Kidney glomerular epithelial cell (primary cell): ENCODE results near the gene SV2C.

Source experiments
- DNase-seq: peaks from one replicate; lab custom pipeline; 2025; lab: John Stamatoyannopoulos, UW

Gene SV2C

DNA sequence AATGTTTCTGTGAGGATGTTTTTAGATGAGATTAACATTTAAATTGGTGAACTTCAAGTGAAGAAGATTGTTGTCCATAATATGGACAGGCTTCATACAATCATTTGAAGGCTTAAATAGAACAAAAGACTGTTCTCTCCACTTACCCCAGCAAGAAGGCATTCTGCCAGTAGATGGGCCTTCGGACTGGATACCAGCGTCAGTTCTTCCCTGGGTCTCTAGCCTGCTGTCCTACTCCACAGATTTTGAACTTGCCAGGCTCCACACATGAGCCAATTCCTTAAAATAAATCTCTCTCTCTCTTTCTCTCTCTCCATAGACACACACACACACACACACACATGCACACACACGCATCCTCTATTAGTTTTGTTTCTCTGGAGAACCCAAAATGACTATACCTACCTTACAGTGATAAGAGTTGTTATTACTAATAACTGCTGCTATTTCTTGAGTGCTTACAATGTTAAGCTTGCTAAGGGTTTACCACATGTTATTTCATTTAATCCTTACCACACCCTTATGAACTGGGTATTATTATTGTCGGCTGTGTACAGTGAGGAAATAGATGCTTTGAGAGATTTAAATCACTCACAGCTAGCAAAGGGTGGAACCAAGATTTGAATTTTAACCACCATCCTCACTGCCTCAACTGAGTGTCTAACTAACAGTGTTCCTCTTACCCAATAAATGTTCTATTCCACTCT lies 300.1 kb downstream of the SV2C start:
- no peak for DNase-seq

DNA sequence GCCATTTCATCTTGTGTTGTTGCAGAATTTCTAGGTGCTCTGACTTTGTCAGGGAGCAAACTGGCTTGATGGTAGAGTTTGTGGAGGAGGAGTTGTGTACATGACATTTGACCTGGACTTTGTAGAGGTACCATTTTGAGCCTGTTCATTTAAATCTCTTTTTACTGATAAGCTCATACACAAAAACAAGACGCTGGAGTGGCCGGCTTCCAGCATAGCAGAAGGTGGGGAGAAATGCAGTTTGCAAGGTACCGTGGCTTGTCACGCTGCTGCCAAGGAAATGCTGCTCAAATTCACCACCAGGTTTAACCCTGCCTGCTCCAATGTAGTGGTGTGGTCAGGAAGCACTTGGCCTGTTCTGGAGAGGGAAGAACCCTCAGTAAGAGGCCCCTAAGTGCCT lies 301.0 kb downstream of the SV2C start:
- DNase-seq, result no peak

DNA sequence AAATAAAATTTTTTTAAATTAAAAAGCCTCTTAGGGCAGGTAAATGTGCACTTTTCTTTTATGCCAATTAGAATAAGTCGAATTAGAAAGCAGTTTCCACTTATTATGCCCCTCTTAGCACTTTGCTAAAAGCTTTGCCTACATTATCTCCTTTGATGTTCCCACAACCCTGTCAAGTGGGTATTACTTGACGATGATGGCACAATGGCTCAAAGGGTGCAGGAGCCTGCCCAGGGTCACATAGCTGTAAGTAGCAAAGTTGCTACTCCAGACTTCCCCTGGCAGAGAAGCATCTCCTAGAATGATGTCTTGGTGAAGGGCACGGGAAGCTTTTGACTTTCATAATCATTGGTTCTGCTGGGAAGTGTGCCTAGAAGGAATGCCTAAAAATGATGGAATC lies 301.5 kb downstream of the SV2C start:
- DNase-seq, result no peak

DNA sequence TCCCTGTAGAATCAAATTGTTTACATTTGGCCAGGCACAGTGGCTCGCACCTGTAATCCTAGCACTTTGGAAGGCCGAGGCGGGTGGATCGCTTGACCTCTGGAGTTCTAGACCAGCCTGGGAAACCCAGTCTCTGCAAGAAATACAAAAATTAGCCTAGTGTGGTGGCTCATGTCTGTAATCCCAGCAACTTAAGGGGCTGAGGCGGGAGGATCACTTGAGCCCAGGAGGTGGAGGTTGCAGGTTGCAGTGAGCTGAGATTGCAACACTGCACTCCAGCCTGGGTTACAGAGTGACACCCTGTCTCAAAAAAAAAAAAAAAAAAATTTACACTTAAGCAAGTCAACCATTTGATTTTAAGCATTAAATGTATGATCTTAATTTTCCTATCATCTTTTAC lies 302.4 kb downstream of the SV2C start:
- no peak for DNase-seq

DNA sequence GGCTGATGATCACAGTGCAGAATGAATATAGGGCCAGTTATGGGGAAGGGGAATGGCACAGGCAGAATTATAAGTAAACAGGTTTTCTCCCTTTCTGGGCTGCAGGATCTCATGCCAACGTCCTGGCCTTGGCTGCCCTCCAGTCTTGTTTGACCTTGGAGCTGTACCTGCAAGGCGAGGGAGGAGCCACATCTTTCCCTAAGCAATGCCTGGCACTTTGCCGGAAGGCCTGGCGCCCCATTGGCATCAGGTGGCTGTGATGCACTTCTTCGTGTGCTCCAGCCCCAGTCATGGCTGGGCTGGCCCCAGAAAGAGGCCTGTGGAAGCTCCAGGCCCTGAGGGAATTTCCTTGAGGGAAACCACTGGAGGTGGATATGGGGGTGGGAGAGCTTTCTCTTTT lies 303.2 kb downstream of the SV2C start:
- DNase-seq, result no peak

DNA sequence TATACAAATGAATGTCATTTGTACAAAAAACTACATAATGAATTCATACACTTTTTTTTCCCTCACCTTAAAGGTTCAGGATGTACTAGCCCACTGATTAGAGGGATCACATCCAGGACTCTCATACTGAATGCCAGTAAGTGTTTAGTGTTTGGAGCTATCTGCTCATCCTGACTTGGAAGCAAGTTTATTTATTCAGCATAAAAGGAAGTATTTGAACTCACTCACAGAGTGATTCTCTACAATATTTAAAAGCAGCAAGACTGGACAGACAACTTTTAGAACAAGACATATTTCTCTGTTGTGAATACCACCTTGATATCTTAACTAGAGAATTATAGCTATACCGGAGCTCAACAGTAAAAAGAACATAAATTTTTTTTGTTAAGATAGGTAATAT lies 305.1 kb downstream of the SV2C start:
- no peak for DNase-seq

DNA sequence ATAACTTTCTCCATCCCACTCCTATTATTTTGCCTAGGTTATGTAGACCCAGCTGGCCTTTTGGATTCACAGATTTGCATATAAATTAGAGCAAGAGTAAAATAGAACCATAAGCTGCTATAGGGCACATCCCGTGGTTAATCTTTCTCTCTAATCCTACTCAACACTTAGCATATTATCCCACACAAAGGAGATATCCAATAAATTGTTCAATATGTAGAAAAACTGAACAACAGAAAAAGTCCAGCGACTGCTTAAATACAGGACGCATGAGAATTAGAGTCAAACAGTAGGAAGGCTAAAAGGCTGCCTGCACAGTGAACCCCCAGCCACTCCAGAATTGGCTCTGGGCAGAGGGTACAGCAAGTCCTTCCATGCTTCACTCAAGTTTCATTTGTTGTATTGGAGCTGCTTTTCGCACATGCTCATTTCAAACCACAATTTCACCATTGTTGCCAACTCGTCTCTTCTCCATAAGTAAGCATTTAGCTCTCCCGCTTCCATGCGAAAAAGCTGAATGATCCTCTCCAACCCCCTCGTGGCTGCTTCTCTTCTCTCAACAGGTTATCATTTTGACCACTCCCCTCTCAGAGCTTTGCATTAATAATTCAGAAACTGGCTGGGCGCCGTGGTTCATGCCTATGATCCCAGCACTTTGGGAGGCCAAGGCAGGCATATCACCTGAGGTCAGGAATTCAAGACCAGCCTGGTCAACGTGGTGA lies 305.8 kb downstream of the SV2C start:
- DNase-seq, result no peak

DNA sequence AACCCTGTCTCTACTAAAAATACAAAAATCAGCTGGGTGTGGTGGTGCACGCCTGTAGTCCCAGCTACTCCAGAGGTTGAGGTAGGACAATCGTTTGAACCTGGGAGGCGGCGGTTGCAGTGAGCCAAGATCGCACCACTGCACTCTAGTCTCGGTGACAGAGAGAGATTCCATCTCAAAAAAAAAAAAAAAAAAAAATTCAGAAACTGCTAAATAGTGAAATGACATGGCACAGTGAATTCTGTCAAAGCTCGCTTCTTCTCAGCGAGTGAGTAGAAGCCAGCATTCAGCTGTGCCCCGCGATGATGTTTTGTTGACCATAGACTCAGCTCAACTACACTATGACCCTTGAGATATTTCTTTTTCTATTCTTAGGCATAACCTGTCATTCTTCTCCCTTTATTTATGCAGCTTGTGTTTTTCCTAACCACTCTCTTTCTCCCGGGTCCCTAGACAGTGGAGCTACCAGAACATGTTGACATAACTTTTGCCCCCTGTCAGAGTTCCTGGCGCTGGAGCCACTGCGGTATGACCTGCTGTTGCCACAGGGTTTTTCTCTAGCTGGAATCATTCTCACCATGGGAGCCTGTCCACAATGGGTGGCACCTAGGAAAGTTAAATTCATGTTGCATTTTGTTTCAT lies 306.5 kb downstream of the SV2C start:
- DNase-seq, result no peak

DNA sequence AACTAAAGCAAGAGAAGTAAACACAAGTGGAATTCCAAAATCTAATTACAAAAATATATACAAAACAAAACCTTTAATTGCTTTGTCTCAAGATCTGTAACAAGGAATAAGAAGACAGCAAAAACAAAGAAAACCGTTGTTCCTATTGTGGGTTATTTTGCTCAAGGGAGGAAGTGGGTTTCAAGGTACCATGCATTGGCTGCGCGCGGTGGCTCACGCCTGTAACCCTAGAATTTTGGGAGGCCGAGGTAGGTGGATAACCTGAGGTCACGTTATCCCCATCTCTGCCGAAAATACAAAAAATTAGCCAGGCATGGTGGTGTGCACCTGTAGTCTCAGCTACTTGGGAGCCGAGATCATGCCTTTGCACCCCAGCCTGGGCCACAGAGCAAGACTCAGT lies 307.8 kb downstream of the SV2C start:
- no peak for DNase-seq

DNA sequence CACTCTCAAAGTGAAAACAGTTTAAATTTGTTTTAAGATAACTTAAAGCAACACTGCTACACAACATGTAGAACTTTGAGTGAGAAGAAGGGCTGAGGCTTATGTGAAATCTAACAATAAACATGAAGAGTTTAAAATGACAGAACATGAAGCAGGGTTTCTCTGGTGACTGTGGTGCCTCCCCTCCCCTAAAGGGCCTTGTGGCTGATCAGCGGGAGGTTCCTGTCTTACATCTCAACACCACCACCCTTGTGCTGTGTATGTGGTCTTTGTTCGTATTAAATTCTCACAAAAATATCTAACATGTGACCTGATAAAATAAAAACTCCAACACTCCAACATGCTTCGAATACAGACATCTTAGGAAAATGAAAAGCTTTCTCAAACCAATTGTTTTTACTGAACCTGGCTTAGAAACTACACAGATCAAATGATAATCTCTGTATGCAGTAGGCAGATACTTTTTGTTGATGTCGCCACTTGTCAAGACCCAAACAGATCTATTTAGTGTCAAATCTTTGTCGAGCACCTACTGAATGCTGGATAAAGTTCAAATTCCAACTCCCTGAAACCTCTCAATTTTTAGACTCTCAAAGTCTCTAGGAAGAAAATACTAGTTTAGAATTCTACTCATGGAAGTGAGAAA lies 310.0 kb downstream of the SV2C start:
- DNase-seq, result no peak

DNA sequence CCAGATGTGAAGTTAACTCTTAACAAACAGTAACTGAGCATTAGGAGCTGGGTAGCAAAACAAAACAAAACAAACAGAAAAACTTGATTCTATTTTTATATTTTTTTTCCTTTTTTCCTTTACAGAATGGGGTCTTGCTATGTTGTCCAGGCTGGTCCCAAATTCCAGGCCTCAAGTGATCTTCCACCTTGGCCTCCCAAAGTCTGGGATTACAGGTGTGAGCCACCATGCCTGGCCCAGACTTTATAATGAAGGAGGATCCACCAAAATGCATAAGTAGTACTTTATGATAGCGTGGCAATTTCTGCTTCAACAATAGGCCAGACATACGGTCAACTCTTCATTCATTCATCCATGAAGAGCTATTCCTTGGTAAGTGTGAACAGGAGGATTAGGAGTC lies 314.0 kb downstream of the SV2C start:
- DNase-seq, result no peak

DNA sequence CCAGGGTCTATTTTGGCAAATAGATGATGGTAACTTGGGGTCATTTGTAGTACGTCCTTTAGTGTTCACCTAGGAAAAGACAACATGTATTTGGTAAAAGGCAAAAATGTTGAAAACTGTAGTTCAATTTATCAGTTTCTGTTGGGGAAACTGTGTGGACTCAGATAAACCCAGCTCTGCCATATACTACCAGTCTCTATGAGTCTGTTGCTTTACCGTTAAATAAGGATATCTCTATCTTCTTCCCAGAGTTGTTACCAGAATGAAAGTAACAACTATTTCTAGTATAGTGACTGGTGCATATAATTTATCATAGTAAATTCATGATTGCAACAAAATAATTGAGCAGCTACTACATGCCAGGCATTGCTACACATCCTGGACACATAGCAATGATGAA lies 316.1 kb downstream of the SV2C start:
- DNase-seq, result no peak

DNA sequence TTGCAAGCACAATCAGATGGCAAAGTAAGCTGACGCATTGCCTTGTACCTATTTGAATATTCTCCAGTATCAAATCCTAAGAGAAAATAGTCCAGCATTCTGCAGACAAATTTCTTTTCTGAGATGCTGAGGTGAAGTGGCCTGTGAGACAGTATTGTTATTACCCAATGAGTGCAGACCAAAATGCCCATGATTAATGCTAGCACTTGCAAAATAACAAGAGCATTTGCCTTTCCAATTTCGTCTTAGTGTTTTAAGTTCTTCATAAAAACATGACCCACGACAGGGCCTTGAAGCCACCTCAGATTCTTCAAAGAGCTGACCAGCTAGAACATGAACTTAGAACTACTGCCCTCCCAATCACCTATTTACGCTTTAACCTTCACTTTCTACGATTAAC lies 317.3 kb downstream of the SV2C start:
- no peak for DNase-seq

DNA sequence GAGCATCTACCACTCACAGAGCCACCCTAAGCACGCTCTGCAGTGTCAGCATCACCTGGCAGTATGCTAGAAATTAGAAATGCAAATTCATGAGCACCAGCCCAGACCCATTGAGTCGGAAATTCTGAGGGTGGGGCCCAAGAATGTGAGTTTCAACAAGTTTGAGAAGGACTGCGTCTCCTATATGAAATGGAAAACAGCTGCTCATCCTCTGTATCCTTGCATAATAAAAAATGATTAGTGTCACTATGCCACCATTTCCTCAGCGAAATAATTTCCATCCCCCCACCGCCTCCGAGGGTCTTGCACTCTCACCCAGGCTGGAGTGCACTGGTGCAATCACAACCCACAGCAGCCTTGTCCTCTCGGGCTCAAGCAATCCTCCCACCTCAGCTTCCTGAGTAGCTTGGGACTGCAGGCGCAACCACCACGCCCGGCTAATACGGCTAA lies 318.6 kb downstream of the SV2C start:
- DNase-seq, result no peak

DNA sequence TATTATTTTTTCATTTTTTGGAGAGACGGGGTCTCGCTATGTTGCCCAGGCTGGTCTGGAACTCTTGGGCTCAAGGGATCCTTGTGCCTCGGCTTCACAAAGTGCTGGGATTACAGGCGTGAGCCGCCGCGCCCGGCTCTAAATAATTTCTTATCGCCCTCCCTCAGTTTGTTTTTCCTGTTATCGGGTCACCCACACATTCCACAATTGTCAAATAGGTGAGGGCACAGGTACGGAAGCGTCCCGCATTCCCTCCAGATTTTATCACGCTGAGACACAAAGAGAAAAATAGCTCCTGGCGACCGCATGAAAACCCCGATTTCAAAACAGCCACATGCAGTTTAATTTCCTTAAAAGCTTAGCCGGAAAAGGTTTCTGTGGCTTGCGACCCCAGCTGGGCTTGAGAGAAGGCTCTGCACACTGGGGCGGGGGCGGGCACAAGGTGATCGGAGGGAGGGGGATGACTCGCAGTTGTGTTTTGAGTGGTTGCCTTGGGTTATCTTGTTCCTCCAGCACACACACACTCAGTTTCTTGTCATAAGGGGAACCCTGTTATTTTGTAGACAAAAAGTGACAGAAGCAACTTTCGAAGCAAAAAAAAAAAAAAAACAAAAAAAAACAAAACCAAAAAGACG lies 319.2 kb downstream of the SV2C start:
- no peak for DNase-seq

DNA sequence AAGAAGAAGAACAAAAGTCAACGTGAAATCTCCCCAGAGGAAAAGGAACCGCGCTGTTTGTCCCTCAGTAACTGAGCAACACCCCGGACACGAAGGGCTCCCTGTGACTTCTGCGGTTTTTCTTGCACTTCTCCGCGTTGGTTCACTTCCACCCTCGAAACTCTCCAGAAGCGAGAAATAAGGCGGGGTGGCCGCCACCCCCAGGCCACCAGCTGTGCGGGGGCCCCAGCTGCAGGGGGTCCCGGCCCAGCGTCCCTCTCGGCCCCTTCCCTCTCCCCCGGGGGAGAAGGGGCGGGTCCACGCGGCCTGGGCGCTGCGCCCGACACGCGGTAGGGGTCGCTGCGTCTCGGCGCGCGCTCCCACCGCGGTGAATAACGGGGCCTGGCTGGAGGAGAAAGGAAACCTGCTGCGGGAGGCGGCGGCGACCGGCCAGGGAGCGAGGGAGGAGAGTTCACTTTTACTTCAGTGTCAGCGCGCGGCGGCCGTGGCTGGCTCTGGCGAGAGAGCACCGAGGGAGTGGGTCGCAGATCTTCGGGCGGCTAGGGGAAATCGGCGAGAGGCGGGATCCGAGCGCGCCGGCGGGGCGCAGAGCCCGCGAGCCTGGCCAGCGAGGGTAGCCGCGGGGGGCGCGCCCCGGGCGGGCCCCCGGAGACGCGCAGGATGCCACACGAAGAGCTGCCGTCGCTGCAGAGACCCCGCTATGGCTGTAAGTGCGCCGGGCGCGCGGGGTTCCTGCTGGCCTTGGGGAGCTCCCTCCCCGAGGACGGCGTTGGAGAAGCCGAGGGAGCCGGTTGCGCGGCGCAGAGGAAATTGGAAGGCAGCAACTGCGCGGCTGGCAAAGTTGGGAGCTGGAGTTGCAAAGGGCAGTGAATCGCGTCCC lies 319.9 kb downstream of the SV2C start, which contains the start of gene IQGAP2:
Gene IQGAP2 (plus strand): TSS at position 400 of the 880 bp plus-strand sequence. CDS start 261 bp downstream, at position 661.
- DNase-seq, result no peak
